Pancreas (tissue), 10 donors: ENCODE data around the gene SSR1. TPM values are rescaled to one million over a fixed set of nuclear protein-coding genes. Genes with fewer than 3 reads are reported as not detected.
"Not testable (repeated sequence)": the region's sequence is repeated elsewhere in the genome, so short reads cannot be mapped to it uniquely, and the experiment has no call there.

Source experiments
- ATAC-seq, 4 donors: fragments of 200-7000 bp; cut with Tn5 transposase; one replicate each; pipeline versions ENCODE4 v1.8.0 to v1.9.1; 2020; ENCODE audit warnings: mild to moderate bottlenecking in 4 of 4, moderate library complexity in 4 of 4
- DNase-seq, 6 donors: peaks; one replicate each; pipeline ENCODE4 v3.0.0-alpha.2; 2020
- FAIRE-seq: peaks from 2 replicates; lab custom pipeline; 2012; peaks lifted over from hg19 to GRCh38; lab: Jason Lieb, UNC
- H3K27ac ChIP-seq, 4 donors: fragments of 200-600 bp; sonication (generic); 1 replicate in 3 of 4; 2 replicates in 1 of 4; pipeline versions ENCODE4 v1.5.0 to v1.8.0; 2020
- H3K27me3 ChIP-seq, 4 donors: fragments of 200-600 bp; one replicate each; pipeline ENCODE4 v1.8.0; 2021
- H3K36me3 ChIP-seq, 3 donors: fragments of 200-600 bp; sonication (generic) in 1 of 3; one replicate each; pipeline versions ENCODE4 v1.5.0 to v1.8.0; 2020 to 2021
- H3K4me1 ChIP-seq, 3 donors: fragments of 200-600 bp; one replicate each; pipeline ENCODE4 v1.8.0; 2021
- H3K4me3 ChIP-seq, 4 donors: fragments of 200-600 bp; sonication (generic) in 2 of 4; one replicate each; pipeline versions ENCODE4 v1.5.0 to v1.8.0; 2020 to 2021
- H3K9me3 ChIP-seq, 4 donors: fragments of 200-600 bp; one replicate each; pipeline ENCODE4 v1.8.0; 2021
- WGBS, 2 donors: extraction: QIAGEN DNeasy Blood & Tissue Kit; methylation state at CpG; one replicate each; pipeline ENCODE4 v1.1.7; 2013; 5-methylcytosine and 5-hydroxymethylcytosine counted together
- intact Hi-C, 3 donors: fragments of 100-400 bp; cut with DNase I; formaldehyde crosslinking; loops; one replicate each; pipeline versions ENCODE4 v1.11.1 to v1.14.2; 2022
- polyA plus RNA-seq, 2 donors: library from polyadenylated mRNA; stranded (reverse); fragments of 200-250 nt; gene quantifications; one replicate each; pipeline ENCODE4 v1.2.3, GENCODE V29; 2013
- total RNA-seq, 6 donors: library from RNA; stranded (reverse); fragmentation: NEBNext Ultra II Directional in 4 of 6; extraction: Animal tissue kit (Norgen Biotek cat#: 25700) in 4 of 6; gene quantifications; one replicate each; pipeline versions ENCODE4 v1.2.1 to v1.2.4, GENCODE V29; 2021 to 2023
- TF ChIP-seq, protein P1 (sequence below), 4 donors: fragments of 200-600 bp; sonication (generic) in 3 of 4; IDR thresholded peaks; one replicate each; pipeline versions ENCODE4 v1.5.0 to v1.8.0; 2021; ENCODE audit warnings: antibody characterized with exemption in 4 of 4
- donor health status: healthy with polysubstance abuse.
- donor health status: DM: no; HTN: no; CAD: no; lungs with moderate emphysema.
- donor health status: DM: no; HTN: no; CAD: no.
- donor health status: control.
- donor health status: control.
- donor health status: Bipolar disorder and iron deficiency.
- donor health status: DM: yes; HTN: yes; CAD: no.
- donor health status: DM: no; HTN: no; CAD: no.
- donor health status: DM: no; HTN: no; CAD: no.
- donor health status: DM: yes; HTN: yes; CAD: no.

SSR1 gene
- total and polyA plus RNA-seq, 8 donors, result 11.5 to 138 (median 79.6) TPM

DNA sequence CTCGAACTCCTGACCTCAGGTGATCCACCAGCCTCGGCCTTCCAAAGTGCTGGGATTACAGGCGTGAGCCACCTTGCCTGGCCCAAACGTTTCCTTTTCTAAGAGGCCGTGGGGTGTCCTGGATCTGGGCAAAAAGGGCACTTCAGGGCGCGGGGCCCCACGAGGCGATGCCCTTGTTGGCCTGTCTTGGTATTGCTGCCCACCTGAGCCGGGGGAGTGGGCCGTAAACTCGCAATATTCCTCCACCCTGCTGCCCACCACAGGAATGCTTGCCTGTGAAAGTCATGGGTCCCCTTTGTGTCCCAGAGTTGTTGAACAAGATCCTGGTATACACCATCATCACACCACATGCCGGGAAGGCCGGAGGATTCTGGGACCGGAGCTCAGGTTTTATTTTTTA is 49.0 kb downstream of the SSR1 start:
- Histone ChIP-seq H3K27me3 (no peaks in the 10 kb centered on the region), H3K36me3 (no peaks in the 10 kb centered on the region), H3K4me1 (peaks cover 5 to 13% (median 6%) of the 10 kb centered on the region in 3 donors), H3K4me3 (no peak overlapping the region), H3K27ac (no peak overlapping the region), H3K9me3 (no peaks in the 10 kb centered on the region)
- intact Hi-C loops, result no loop called here
- WGBS, 2 donors, result 91 to 92% methylated on average over 15 of the region's 15 CpGs
- TF ChIP-seq, protein P1, sequence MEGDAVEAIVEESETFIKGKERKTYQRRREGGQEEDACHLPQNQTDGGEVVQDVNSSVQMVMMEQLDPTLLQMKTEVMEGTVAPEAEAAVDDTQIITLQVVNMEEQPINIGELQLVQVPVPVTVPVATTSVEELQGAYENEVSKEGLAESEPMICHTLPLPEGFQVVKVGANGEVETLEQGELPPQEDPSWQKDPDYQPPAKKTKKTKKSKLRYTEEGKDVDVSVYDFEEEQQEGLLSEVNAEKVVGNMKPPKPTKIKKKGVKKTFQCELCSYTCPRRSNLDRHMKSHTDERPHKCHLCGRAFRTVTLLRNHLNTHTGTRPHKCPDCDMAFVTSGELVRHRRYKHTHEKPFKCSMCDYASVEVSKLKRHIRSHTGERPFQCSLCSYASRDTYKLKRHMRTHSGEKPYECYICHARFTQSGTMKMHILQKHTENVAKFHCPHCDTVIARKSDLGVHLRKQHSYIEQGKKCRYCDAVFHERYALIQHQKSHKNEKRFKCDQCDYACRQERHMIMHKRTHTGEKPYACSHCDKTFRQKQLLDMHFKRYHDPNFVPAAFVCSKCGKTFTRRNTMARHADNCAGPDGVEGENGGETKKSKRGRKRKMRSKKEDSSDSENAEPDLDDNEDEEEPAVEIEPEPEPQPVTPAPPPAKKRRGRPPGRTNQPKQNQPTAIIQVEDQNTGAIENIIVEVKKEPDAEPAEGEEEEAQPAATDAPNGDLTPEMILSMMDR (IDR thresholded peaks at IDR 0.05), result no peak
- FAIRE-seq (no peak), DNase-seq (peak in 3 of 6 donors; percentile 9 to 33 (median 13)), ATAC-seq (no peak)

- DNase-seq, intact Hi-C loops, ATAC-seq, H3K27ac ChIP-seq, H3K9me3 ChIP-seq, H3K4me3 ChIP-seq, H3K27me3 ChIP-seq, FAIRE-seq, H3K36me3 ChIP-seq: not testable (repeated sequence)
- peaks cover 5 to 13% (median 6%) of the 10 kb centered on the region in 3 donors for H3K4me1 ChIP-seq
- 92 to 98% methylated on average over 9 of the region's 9 CpGs for WGBS, 2 donors
Measured at GRCh38 chr6:7263519-7263805, 49.5 kb downstream of the SSR1 start.

DNA sequence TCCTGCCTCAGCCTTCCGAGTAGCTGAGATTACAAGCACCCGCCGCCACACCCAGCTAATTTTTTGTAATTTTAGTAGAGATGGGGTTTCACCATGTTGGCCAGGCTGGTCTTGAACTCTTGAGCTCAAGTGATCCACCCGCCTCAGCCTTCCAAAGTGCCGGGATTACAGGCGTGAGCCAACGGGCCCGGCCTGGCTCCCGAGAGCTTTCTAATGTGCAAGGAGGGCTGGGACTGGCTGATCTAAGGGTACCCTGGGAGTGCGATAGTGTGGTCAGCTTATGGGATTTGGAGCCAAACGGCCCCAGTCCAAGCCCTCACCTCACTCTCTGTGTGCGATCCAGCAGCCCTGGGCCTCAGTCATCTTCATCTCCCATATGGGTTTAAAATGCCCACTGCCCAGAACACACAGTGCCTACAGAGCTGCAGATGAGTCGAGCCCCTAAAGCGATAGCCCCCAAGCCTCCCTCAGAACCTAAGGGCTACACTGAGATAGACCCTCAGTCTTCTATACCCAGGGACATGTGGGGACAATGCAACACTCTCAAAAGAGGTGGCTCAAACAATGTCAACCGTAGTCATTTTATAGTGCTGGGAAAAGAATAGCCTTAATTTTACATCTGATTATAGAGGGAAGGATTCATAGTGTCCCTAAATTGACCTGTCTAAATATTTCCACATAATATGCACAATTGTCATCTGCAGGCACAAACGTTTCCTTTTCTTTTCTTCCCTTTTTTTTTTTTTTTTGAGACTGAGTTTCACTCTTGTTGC is 50.1 kb downstream of the SSR1 start:
- DNase-seq (peak in 2 of 6 donors; percentile 12 to 48), FAIRE-seq (no peak), ATAC-seq (no peak)
- Histone ChIP-seq H3K27me3 (no peaks in the 10 kb centered on the region), H3K4me3 (no peak overlapping the region), H3K9me3 (no peaks in the 10 kb centered on the region), H3K36me3 (no peaks in the 10 kb centered on the region), H3K27ac (no peak overlapping the region), H3K4me1 (peaks cover 5 to 13% (median 6%) of the 10 kb centered on the region in 3 donors)
- TF ChIP-seq, protein P1 (IDR thresholded peaks at IDR 0.05), result no peak
- 90 to 91% methylated on average over 16 of the region's 16 CpGs for WGBS, 2 donors
- intact Hi-C loops, result no loop called here

- Histone ChIP-seq H3K27ac (peak overlapping the region; percentile 64 to 86 (median 76)), H3K36me3 (no peaks in the 10 kb centered on the region), H3K27me3 (no peaks in the 10 kb centered on the region), H3K4me1 (peaks cover 5 to 9% (median 6%) of the 10 kb centered on the region in 3 donors), H3K9me3 (no peaks in the 10 kb centered on the region), H3K4me3 (peak overlapping the region; percentile 39 to 51 (median 49))
- ATAC-seq (peak; percentile 7 to 36 (median 24)), FAIRE-seq (no peak), DNase-seq (peak in 4 of 6 donors; percentile 39 to 78 (median 56))
- TF ChIP-seq, protein P1 (IDR thresholded peaks at IDR 0.05), result no peak
- WGBS, 2 donors, result 28 to 39% methylated on average over 13 of the region's 13 CpGs
- intact Hi-C loops, result no loop called here
Measured at GRCh38 chr6:7261852-7262461, 51.0 kb downstream of the SSR1 start.

DNA sequence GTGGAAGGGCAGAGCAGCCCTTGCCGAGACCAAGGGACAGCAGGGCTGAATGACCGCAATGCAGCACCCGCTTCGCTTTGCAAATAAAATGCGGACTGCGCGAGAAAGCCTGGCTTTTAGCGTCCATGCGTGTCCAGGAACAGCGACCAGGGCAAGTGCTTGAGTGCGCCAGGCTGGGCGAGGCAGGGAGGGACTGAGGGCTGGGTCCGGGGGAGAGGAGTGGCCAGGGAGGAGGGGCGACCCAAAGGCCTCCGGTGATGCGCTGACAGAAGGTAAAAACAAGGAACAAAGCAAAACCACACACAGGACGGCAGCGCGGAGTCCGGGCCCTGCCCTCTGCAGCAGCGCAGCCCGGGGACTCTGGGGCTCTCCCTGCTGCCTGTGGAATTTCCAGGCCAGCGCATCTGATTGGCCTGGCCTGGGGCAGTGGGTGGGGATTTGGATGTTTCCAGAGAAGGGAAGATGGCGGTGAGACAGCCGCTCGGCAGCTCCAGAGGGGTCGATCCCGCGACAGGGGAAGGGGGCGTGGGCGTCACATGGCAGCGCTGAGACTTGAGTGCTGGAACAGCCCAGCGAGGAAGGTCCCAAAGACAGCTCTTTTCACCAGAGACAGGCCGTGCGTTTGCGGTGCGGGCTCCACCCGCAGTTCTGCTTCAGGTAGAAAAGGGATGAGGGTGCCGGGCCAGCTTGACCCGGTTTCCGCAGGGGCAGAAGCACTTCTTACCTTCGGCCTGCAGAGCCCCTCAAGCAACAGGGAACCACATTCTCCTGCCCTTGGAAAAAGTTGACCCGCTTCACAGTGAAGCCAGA is 51.8 kb downstream of the SSR1 start:
- no peaks in the 10 kb centered on the region for H3K36me3 ChIP-seq
- TF ChIP-seq, protein P1 (IDR thresholded peaks at IDR 0.05), result no peak
- peaks cover 5 to 9% (median 6%) of the 10 kb centered on the region in 3 donors for H3K4me1 ChIP-seq
- peak overlapping the region; percentile 39 to 51 (median 49) for H3K4me3 ChIP-seq
- FAIRE-seq (no peak), ATAC-seq (peak; percentile 96 to 98 (median 97)), DNase-seq (peak; percentile 86 to 92 (median 88))
- intact Hi-C loops, result no loop called here
- WGBS, 2 donors, result 2 to 3% methylated on average over 38 to 43 of the region's 43 CpGs
- no peaks in the 10 kb centered on the region for H3K9me3 ChIP-seq
- peak overlapping the region; percentile 64 to 86 (median 76) for H3K27ac ChIP-seq
- no peaks in the 10 kb centered on the region for H3K27me3 ChIP-seq
